HL-60 (cell line): ENCODE data around the gene GGACT.

Experiments
- DNase-seq, 2 experiments: peaks; one replicate each; pipeline ENCODE4 v3.0.0-alpha.2; 2010 to 2020; ENCODE audit warnings: low read depth in 1 of 2, low spot score in 1 of 2
- H3K27ac ChIP-seq: fragments of 250-450 bp; sonication (Bioruptor Pico); replicated peaks from 2 replicates; pipeline ENCODE4 v1.5.1; 2020; ENCODE audit warnings: mild to moderate bottlenecking, moderate library complexity
- H3K27me3 ChIP-seq: fragments of 250-450 bp; sonication (Bioruptor Pico); 2 replicates; pipeline ENCODE4 v1.5.1; 2021; ENCODE audit warnings: mild to moderate bottlenecking, moderate library complexity; ENCODE audit not compliant: insufficient read depth, poor library complexity, severe bottlenecking
- H3K4me3 ChIP-seq: replicated peaks from 2 replicates; pipeline ENCODE4 v1.5.1; 2011; ENCODE audit warnings: mild to moderate bottlenecking, control low read depth, low read length; ENCODE audit not compliant: insufficient read depth
- GABPA ChIP-seq: IDR thresholded peaks from 2 replicates; pipeline ENCODE4 v1.6.1; 2012; ENCODE audit warnings: low read depth
- POLR2AphosphoS5 ChIP-seq: IDR thresholded peaks from 2 replicates; pipeline ENCODE4 v1.6.1; 2012; ENCODE audit warnings: low read depth
- REST ChIP-seq: IDR thresholded peaks from 2 replicates; pipeline ENCODE4 v1.6.1; 2012; ENCODE audit warnings: low read depth; ENCODE audit not compliant: insufficient replicate concordance
- SPI1 ChIP-seq: IDR thresholded peaks from 2 replicates; pipeline ENCODE4 v1.6.1; 2012; ENCODE audit warnings: low read depth, mild to moderate bottlenecking, borderline replicate concordance
- TF ChIP-seq, protein P1 (sequence below): IDR thresholded peaks from one replicate; pipeline ENCODE4 v1.5.1; 2011; ENCODE audit warnings: low read length, control low read depth, inconsistent platforms; ENCODE audit not compliant: insufficient read depth

The GGACT gene

DNA sequence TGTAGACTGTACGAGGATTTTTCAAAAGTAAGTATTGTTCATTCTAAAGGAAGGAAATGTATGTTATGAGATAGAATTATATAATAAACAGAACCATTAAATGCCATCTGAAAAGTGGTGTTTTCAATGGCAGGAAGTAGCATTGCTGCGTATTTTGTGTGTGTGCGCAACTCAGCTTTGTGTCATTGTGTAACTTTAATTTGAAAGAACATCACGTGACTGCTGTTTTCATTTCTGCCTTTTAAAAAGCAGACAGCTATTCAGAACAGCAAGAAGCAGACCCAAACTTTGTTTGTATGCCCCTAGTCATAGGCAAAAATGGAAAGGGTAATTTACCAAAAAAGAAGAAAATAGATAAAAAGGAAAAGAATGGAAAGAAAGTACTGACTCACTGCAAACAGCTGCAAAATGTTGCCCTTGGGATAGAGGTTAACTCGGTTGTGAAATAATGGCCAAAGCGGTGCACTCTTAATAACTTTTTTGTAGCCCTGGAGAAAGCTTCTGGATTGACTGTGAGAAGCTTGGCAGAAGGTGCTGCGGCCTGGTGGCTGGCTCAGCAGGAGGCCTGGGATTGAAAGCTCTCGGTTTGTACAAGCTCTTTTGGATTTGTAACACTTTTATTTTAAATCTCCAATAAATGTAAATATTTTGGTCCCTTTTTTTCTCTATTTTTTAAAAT lies 97.3 kb downstream of the GGACT start:
- no peak for TF ChIP-seq REST
- TF ChIP-seq POLR2AphosphoS5, result no peak
- no peak for TF ChIP-seq GABPA
- no peak for TF ChIP-seq SPI1
- TF ChIP-seq, protein P1, sequence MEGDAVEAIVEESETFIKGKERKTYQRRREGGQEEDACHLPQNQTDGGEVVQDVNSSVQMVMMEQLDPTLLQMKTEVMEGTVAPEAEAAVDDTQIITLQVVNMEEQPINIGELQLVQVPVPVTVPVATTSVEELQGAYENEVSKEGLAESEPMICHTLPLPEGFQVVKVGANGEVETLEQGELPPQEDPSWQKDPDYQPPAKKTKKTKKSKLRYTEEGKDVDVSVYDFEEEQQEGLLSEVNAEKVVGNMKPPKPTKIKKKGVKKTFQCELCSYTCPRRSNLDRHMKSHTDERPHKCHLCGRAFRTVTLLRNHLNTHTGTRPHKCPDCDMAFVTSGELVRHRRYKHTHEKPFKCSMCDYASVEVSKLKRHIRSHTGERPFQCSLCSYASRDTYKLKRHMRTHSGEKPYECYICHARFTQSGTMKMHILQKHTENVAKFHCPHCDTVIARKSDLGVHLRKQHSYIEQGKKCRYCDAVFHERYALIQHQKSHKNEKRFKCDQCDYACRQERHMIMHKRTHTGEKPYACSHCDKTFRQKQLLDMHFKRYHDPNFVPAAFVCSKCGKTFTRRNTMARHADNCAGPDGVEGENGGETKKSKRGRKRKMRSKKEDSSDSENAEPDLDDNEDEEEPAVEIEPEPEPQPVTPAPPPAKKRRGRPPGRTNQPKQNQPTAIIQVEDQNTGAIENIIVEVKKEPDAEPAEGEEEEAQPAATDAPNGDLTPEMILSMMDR, result no peak
- DNase-seq, result peak in 1 of 2 experiments; percentile 54
- no peak overlapping the region for H3K27ac ChIP-seq

DNA sequence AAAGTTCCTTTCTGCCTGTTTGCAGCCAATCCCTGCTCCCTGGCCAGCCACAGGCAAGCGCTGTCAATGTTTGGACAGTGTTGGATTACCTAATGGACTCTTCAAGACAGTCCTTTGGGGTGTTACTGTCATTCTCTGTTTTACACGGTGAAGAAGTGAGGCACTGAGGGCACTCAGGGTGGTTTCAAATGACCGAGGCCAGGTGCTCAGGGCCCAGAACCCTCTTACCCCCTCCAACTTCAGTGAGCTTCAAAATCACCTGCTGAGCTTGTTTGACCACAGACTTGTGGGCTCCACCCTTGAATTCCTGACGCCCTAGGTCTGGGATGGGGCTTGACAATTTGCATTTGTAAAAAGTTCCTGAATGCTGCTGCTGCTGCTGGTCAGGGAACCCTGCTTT lies 97.9 kb downstream of the GGACT start:
- Histone ChIP-seq H3K27ac (no peak overlapping the region), H3K4me3 (no peak overlapping the region), H3K27me3 (peaks cover 4% of the 10 kb centered on the region)
- DNase-seq, result no peak
- no peak for TF ChIP-seq REST

More for the DNA sequence above, 97.3 kb downstream of the GGACT start:
- H3K27me3 ChIP-seq, result peaks cover 4% of the 10 kb centered on the region
- no peak overlapping the region for H3K4me3 ChIP-seq

- no peak for DNase-seq
- Histone ChIP-seq H3K4me3 (no peak overlapping the region), H3K27ac (no peak overlapping the region), H3K27me3 (peaks cover 17% of the 10 kb centered on the region)
- TF ChIP-seq REST, result no peak
- TF ChIP-seq POLR2AphosphoS5, result no peak
- no peak for TF ChIP-seq SPI1
- TF ChIP-seq, protein P1, result no peak
- TF ChIP-seq GABPA, result no peak
Observed at GRCh38 chr13:100485265-100485664, 103.3 kb downstream of the GGACT start.
